Left lung (tissue), 10 donors: ENCODE data around the gene UCP2. TPM values are rescaled to one million over a fixed set of nuclear protein-coding genes. Genes with fewer than 3 reads are reported as not detected.

Experiments
- ATAC-seq: fragments of 200-7000 bp; cut with Tn5 transposase; one replicate; pipeline ENCODE4 v1.9.1; 2020; ENCODE audit warnings: moderate library complexity
- DNase-seq, 4 donors: peaks; one replicate each; pipeline ENCODE4 v3.0.0-alpha.2; 2013 to 2020
- H3K27ac ChIP-seq, 2 donors: fragments of 200-600 bp; sonication (generic) in 1 of 2; one replicate each; pipeline versions ENCODE4 v1.5.0 to v1.8.0; 2020 to 2021
- H3K27me3 ChIP-seq, 2 donors: fragments of 200-600 bp; sonication (generic) in 1 of 2; one replicate each; pipeline versions ENCODE4 v1.5.0 to v1.8.0; 2020 to 2021
- H3K36me3 ChIP-seq, 2 donors: fragments of 200-600 bp; sonication (generic) in 1 of 2; one replicate each; pipeline versions ENCODE4 v1.5.0 to v1.8.0; 2020 to 2021
- H3K4me1 ChIP-seq, 2 donors: fragments of 200-600 bp; one replicate each; pipeline ENCODE4 v1.8.0; 2021
- H3K4me3 ChIP-seq, 2 donors: fragments of 200-600 bp; sonication (generic) in 1 of 2; one replicate each; pipeline versions ENCODE4 v1.5.0 to v1.8.0; 2020 to 2021; ENCODE audit warnings: mild to moderate bottlenecking in 1 of 2
- H3K9me3 ChIP-seq, 2 donors: fragments of 200-600 bp; sonication (generic) in 1 of 2; one replicate each; pipeline versions ENCODE4 v1.5.0 to v1.8.0; 2020 to 2021
- intact Hi-C, 2 donors: fragments of 100-400 bp; cut with DNase I; formaldehyde crosslinking; loops; one replicate each; pipeline versions ENCODE4 v1.11.2 to v1.14.2; 2022
- polyA plus RNA-seq, 6 donors: library from polyadenylated mRNA; unstranded; fragments of 120-200 nt; gene quantifications; one replicate each; pipeline ENCODE4 v1.2.1, GENCODE V29; 2013; ENCODE audit not compliant: insufficient read length in 6 of 6
- total RNA-seq, 2 donors: library from RNA; stranded (reverse); fragmentation: NEBNext Ultra II Directional; extraction: Animal tissue kit (Norgen Biotek cat#: 25700); gene quantifications; one replicate each; pipeline ENCODE4 v1.2.1, GENCODE V29; 2021
- TF ChIP-seq, protein P1 (sequence below), 2 donors: fragments of 200-600 bp; sonication (generic) in 1 of 2; IDR thresholded peaks; one replicate each; pipeline versions ENCODE4 v1.5.0 to v1.8.0; 2021; ENCODE audit warnings: antibody characterized with exemption in 2 of 2
- donor health status: DM: no; HTN: yes; CAD: no.
- donor health status: DM: no; HTN: no; CAD: no.

Gene UCP2
- total and polyA plus RNA-seq, 8 donors = 35.3 to 142 (median 42.6) TPM

DNA sequence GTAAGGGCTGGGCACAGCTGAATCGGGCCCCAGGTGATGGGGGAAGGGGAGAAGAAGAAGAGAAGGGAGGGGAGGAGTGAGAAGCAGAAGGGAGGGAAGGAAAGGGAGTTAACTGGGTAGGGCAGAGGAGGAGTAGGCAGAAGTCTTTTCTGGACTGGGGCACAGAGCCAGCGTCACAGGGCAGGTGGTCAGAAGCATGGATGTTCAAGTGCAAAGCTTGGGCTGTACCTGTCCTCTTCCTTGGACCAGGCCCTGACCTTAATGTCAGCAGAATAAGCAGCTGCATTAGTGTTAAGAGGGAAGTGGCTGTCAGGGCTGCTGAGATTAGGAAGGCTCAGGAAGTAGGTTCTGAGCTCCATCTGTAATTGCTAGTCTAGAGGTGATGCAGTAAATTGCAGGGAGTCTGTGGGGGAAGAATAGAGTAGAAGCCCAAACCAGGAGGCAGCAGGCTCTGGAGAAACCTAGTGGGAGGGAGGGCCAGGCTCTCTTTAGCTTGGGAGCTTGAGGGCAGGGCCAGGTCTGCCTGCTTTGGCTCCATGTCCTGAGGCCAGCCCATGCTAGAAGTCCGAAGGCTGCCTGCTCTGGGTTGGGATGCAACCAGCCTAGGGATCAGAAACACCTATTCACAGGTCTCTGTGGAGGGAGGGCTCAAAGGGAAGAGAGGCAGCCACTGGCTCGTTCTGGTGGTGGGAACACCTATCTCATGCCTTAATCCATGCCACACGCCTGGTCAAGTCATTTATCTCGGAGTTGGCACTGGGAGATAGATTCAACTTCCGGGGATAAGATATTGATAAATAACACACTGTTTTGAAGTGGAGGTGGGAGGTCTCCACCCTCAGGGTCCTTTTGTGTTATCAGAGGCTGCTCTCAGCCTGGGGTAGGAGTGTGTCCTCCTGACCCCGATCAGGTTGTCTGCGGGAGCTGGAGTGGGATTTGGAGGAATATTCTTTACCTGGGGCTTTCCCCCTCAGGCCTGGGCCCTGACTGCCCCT is 28.0 kb upstream of the UCP2 start:
- no peak for ATAC-seq

DNA sequence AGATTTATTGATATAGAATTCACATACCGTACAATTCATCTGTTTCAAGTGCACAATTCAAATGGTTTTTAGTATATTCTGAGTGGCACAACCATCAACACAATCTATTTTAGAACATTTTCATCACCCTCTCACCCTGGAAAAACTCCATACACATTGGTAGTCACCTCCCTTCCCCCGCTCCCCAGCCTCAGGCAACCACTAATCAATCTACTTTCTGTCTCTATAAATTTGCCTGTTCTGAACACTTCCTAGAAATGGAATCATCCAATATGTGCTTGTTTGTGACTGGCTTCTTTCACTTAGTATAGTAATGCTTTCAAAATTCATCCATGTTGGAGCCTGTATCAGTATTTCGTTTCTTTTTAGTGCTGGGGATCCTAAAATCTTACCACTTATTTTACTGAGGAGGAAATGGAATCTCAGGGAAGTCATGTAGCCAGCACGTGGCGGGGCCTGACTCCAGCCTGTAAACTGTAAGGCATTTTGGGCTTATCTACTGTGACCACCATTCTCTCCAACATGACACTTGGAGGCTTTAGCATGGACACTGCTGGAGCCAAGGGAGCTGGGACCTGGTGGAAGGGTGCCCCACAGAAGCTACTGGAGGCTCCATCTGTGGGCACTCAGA is 27.1 kb upstream of the UCP2 start:
- DNase-seq (no peak), ATAC-seq (no peak)
- no peaks in the 10 kb centered on the region for H3K4me1 ChIP-seq
- H3K36me3 ChIP-seq = peaks cover 0 to 14% of the 10 kb centered on the region in 2 donors
- no peaks in the 10 kb centered on the region for H3K9me3 ChIP-seq
- no peak overlapping the region for H3K27ac ChIP-seq
- H3K4me3 ChIP-seq = no peak overlapping the region
- H3K27me3 ChIP-seq = no peaks in the 10 kb centered on the region
- intact Hi-C loops = no loop called here
- TF ChIP-seq, protein P1, sequence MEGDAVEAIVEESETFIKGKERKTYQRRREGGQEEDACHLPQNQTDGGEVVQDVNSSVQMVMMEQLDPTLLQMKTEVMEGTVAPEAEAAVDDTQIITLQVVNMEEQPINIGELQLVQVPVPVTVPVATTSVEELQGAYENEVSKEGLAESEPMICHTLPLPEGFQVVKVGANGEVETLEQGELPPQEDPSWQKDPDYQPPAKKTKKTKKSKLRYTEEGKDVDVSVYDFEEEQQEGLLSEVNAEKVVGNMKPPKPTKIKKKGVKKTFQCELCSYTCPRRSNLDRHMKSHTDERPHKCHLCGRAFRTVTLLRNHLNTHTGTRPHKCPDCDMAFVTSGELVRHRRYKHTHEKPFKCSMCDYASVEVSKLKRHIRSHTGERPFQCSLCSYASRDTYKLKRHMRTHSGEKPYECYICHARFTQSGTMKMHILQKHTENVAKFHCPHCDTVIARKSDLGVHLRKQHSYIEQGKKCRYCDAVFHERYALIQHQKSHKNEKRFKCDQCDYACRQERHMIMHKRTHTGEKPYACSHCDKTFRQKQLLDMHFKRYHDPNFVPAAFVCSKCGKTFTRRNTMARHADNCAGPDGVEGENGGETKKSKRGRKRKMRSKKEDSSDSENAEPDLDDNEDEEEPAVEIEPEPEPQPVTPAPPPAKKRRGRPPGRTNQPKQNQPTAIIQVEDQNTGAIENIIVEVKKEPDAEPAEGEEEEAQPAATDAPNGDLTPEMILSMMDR (IDR thresholded peaks at IDR 0.05) = no peak

More for the DNA sequence above, 28.0 kb upstream of the UCP2 start:
- Histone ChIP-seq H3K4me1 (peaks cover 0 to 4% of the 10 kb centered on the region in 2 donors), H3K36me3 (peaks cover 0 to 13% of the 10 kb centered on the region in 2 donors), H3K27ac (no peak overlapping the region), H3K27me3 (no peaks in the 10 kb centered on the region), H3K4me3 (no peak overlapping the region), H3K9me3 (no peaks in the 10 kb centered on the region)
- DNase-seq = no peak
- intact Hi-C loops = no loop called here
- TF ChIP-seq, protein P1 (IDR thresholded peaks at IDR 0.05) = no peak

DNA sequence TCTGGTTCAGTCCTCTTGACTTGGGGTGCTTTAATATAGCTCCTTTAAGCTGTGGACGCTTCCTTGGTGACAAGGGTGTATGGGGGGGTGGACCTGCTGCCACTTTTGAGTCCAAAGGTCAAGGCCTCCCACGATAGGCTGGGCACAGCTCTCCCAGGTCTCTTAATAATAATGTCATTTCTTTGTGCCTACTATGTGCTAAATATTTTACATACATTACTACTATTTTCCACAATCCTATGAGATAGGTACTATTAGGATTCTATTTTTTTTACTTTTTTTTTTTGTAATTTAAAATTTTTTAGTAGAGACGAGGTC is 26.5 kb upstream of the UCP2 start:
- TF ChIP-seq, protein P1 (IDR thresholded peaks at IDR 0.05) = no peak
- Histone ChIP-seq H3K9me3 (no peaks in the 10 kb centered on the region), H3K27ac (no peak overlapping the region), H3K4me3 (no peak overlapping the region), H3K27me3 (no peaks in the 10 kb centered on the region), H3K4me1 (no peaks in the 10 kb centered on the region), H3K36me3 (peaks cover 0 to 15% of the 10 kb centered on the region in 2 donors)
- intact Hi-C loops = no loop called here
- ATAC-seq (no peak), DNase-seq (no peak)

DNA sequence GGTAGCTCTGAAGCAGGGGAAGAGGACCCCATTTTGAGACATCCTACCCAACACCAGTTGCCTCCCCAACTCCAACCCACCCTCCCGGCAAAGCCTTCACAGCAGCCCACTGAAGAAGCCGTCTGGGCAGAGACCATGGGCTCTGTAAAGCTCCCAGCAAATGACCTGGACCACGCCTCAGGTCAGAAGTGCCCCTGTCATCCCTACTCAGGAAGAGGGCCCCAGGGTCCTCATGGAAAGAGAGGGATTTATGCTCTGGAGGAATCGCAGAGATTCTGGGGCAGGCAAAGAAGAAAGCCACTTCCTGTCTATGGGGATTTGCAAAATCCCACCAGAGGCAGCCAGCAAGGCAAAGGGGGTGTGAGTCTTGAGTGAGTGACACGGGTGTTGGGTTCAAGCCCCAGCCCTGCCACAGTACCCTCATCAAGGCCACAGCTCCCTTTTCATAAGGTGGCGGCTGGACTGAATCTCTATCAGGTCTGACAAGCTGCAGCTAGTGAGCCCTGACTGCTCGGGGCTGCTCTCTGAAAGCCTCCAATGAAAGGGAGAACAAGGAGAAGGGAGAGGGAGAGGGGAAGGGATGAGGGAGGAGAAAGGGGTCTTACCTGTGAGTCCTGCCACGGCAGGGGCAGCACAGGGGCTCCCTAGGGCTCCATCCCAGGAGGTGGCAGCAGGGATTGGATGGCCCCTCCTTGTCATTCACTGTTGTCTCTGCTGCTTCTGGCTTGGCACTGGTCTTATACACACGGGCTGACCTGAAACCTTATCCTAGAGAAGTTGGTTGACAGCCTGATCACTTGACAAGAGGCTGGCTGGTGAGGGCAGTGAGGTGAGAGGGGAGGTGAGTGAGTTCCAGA is 26.0 kb upstream of the UCP2 start, which contains the start of gene UCP3:
Gene UCP3 (minus strand): TSS at position 713 of the 857 bp plus-strand sequence. CDS start 2,043 bp downstream, outside the sequence.
- intact Hi-C loops = no loop called here
- Histone ChIP-seq H3K27me3 (no peaks in the 10 kb centered on the region), H3K4me1 (no peaks in the 10 kb centered on the region), H3K4me3 (no peak within 1 kb of the TSS), H3K9me3 (no peaks in the 10 kb centered on the region), H3K27ac (no peak within 1 kb of the TSS), H3K36me3 (peaks cover 0 to 21% of the 10 kb centered on the region in 2 donors)
- TF ChIP-seq, protein P1 (IDR thresholded peaks at IDR 0.05) = no peak
- DNase-seq (no peak), ATAC-seq (no peak)
